GM18517 (cell line): ENCODE data around the gene SMAD7.
A peak's percentile ranks its signal among the peaks of the same experiment; 100 is the strongest.

Experiments
- ATAC-seq: cut with Tn5 transposase; IDR thresholded peaks from one replicate; pipeline ENCODE4 v1.9.1; 2021; ENCODE audit warnings: mild to moderate bottlenecking, moderate library complexity; ENCODE audit not compliant: unreplicated experiment

The SMAD7 gene

DNA sequence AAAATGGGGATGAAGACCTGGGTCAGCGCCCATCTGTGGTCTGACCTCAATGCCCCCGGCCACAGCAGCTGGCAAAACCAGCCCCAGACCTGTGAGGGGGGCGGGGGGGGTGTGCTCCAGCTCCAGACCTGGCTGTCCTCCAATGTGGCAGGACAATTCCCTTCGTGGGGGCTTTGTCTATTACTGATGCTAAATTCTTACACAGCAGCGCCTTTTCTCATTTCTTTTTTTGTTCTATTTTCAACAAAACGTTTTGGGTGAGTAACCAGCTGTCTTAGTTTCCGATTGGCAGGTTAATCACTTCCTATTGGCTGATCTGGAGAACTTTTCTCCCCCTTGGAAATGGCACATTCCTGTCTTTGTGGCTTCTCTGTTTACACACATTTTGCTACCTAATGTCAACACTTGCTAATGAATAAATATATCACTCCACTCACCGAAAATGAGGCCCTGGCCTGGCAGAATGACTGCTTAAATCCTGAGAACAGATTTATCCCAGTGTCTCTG lies 4.4 kb downstream of the SMAD7 start:
- no peak for ATAC-seq

DNA sequence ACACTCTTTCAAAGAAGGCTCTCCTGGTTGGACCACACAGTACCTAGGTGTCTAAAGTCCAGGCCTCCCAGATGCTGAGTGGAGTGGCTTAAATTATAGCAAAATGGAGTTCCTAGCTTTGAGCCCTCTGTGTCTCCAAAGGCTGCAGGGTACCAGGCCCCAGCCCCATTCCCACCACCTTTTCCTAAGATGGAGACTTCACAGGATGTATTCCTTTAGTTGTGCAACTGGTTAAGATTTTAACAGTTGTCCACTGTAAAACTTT lies 4.9 kb downstream of the SMAD7 start:
- no peak for ATAC-seq

DNA sequence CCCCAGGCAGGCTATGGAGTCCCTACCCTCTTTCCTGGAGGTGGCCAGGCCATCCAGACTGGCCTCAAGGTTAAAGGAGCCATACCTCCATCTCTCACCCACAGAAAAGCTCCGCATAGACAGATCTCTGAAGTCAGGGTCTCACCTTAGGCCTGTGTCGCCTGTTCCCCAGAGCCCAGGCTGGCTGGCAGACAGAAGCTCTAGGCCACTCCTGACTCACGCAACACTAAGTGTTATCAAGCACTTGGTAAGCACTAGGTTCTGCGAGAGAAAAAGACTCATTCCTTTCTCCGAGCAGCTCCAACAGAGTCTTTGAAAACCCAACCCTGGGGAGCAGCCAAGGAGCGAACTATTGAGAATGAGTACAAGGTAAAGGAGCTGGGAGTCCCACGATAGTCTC lies 6.1 kb downstream of the SMAD7 start:
- ATAC-seq = no peak

DNA sequence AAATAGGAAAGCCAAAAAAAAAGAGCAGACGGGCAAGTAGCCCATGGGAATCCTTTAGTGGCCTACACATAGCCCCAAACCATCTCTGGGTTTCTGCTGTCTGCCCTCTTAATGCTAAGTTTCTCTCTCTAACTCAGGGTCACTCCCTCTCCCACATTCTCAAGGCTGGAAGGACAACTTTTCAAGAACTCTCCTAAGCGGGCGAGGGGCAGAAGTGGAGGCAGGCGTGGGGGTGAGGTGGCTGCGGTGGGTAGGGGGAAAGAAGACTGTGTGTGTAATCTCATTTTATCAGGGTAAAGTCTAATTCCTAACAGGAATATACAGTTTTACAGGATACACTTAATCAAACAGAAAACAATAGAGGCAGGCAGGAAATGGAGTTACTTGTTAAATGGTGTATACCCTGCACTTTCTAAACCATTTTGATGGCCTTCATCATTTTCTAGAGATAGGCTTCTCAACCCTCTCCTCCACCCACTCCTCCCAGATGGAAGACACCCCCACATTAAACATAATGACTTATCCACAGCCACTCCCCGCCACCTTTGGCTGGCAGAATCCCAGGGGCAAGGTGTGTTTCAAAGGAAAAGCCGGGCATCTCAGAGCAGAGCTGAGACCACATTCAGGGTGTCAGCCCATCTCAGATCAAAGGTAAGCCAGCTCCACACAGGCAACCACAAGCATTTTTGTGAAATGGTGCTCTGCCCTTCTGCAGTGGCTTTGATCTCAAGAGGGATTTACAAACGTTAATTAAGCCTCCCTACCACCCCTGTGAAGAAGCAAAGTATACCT lies 6.8 kb downstream of the SMAD7 start:
- ATAC-seq = no peak

DNA sequence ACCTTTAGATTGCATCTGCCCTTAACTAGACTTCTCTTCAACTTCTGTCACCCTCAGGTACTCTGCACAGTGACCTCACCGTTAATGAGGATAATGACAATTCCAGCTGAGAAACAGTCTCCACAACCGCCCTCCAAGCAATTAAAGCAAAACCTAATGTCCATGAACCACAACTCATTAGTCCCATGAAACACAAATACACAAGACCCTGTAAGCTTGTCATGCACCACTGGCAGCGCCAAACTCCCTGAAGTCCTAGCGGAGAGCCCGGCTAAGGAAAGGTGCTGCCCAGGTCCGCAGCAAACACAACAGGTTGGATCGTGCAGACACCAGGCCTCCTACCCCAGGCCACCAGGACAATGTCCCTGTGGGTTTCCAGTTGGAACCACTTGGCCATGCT lies 7.4 kb downstream of the SMAD7 start:
- no peak for ATAC-seq

DNA sequence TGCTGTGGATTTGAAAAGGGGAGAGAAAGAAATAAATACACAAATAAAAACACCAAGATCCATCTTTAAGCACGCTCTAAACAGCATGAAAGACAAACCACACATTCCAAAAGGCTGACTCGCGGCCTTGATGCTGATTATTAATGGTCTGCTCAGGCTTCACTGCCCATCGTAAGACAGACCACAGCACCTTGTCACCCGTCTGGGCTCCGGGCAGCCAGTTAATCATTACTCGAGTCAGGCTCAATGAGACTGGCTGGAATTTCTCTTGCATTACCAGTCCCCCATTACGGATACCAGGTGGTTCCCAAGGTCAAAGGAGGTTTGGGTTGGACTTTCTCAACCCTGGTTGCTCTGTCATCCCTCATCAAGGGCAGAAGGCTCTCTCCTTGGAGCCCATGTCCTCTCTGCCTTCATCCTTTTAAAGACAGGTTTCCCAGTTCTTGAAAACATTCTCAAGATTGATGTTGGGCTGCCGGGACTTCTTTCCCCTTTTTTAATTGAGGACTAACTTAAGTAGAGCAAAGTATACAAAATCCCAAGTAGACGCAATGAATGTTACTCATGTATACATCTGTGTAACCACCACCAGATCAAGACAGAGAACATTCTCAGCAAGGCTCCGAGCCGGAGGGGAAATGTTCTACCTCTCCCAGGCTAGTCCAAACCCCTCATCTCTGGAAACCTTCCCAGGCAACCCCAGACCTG lies 8.1 kb downstream of the SMAD7 start:
- no peak for ATAC-seq

DNA sequence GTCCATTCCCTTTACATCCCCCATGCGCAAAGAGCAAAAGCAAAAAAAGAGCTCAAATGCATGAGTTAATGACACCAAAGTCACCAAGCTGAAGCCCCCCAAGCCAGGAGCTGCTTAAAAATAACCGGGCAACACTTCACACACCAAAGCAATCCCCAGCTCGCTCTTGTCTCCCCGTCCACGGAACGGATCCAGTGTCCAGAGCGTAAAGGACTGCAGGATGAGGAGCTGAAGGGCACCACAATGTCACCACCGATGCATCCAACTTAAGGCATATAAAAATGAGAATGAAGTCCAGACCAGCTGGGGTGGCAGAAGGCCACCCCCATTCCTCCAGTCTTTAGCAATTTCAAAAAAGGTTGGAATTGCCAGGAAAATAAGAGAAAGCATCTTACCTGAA lies 8.7 kb downstream of the SMAD7 start:
- no peak for ATAC-seq

DNA sequence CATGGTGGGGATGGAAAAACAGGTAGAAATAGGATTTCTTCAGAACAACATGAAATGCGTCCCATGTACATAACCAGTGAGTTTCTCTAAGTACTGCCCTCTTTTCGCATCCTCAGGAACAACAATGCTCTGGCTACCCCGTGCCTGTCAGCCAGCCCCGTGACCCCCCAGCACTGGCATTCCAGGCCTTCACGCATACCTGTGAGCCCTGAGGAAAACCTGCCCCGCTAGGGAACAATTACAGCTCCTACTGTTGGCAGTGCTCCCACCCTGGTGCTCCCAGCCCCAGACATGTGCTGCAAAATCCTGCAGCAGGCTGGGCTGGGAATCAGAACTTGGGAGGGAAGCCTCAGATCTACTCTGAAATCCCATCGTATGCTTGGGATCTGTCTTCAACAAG lies 9.1 kb downstream of the SMAD7 start:
- no peak for ATAC-seq

DNA sequence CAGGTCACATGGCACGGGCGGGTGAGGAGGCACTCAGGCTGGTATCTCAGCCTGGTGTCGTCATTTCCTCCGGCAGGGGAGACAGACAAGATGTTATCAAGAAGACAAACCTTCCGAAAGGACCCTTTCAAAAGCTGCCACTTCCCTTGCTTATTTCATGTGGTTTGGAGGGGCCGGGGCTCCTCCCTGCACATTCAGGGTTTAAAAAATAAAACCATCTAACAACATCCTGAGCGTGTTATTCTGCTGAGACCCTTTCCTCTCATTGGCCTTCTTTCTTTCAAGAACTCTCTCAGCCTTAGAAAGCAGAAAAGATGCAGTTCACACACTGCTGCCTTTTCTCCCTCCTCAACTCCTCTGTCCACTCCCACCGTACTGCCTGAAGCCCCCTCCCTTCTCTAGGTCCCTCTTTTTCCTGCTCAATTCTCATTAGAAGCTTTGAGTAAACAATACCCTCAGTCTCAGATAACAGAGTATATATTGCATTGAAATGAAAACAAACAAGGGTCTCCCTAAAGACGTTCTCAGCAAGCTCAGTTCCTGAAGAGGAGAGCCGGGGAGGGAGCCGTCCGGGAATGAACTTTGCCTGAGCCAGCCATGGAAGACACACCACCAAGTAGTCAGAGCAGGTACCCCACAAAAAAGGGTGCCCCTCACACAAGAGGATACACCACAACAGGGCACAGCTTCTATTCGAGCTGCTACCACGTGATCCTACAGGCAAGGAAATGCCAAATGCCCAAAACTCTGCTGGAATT lies 9.7 kb downstream of the SMAD7 start:
- peak; percentile 63 for ATAC-seq

DNA sequence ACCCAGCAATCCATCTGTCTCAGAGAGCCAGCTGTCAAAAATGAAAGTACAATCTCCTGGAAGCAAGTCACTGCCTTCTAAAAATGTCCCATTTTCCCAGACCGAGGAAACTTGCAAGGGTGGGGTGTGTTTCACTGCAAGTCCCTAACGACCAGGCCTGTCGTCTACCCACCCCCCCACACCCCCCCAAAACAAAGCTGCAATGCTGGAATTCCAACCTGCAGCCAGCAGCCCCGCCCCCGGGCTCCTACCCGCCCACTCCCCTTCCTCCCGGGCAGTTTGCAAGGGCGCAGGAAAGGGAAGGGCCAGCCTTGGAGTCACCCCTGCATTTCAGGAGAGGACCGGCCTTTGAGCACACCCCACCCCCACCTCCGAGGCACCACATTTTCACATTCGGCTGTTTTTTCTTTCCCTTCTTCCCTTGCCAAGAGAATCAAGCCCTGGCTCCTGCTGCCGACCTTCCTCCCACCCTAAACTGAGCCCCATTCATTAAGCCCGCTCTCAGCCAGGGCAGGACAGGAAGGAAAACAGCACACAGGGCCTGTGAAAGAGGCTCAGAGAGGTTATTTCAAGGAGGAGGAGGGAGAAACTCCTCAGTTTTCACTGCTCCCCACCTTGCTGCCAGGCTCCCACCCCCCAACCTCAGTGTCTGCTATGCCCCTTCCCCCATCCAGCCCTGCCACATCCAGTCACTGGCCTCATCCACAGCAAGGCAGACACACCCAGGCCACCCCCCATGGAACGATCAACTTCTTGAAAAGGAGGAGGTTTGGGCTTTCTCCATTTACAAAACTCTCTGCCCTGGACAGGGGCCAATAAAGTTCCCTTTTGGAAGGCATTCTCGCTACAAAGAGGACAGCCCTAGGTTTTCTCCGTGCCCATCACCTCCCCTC lies 11.3 kb downstream of the SMAD7 start:
- ATAC-seq = no peak

DNA sequence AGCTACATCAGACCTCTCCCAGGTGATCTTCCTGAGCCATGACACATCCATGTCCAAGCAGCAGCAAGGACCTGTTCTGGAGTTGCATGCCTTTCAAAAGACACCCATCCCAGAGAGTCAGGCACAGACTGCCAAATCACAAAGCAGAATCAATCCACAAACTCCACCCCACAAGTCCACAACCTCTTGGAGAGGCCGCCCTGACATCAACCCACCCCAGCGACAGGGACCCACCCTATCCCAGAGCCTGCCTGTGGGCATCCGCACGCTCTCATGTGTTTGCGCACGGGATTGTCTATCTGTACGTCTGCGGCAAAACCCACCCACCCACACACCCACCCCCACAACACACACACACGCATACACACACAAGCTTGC lies 11.9 kb downstream of the SMAD7 start:
- no peak for ATAC-seq

DNA sequence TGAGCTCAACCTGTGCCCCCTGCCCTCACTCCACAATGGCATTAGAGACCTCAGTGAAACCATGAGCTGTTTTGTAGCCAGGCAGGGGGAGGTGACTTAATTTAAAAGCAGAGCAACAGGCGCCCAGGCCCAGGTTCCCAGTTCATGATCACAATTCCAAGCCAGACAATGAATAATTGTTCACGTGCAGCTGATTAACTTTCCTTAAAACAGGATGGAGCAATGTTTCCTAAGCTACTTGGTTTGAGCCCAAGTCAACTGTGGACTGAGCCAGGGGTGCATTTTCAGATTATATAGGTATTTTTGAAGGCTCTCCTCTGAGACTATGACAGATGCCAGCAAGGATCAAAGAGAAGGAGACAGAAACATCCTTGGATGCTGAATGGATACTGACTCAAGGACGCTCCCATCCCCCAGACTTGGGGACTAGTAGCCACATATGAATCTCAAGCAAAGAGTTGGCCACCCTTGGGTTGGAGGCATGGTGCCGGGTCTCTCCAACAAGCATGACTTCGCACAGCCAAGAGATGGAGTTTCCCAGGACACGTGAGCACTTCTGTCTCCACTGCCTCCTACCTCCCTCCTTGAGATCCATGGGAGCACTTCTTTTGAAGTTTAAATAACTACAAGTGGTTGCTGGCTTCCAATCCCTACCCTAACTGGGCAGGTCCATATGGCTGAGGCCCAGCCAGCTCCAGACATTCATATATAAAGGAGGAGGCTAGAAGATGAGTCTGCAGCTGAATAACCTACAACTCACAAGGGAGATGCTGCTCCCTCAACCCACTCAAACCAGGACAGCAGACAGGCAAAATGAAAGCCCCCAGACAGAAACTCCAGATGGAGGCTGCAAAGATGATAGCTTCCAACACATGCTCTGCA lies 12.7 kb downstream of the SMAD7 start:
- ATAC-seq = no peak

DNA sequence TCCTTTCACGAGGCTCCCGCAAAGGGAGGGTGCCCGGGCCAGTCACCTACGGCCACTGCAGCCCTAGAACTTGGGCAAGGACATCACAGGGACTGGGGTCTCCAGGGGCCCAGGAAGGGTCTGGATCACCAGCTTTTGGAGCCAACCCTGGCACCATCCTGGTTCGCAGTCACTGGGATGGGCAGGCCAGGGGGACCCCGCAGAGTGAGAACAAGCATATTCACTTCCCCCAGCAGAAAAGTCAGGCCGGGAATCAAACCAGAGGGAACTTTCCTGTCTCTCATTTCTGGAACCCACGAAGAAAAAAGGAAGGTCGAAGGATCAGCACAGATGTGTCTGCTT lies 15.4 kb downstream of the SMAD7 start:
- no peak for ATAC-seq

DNA sequence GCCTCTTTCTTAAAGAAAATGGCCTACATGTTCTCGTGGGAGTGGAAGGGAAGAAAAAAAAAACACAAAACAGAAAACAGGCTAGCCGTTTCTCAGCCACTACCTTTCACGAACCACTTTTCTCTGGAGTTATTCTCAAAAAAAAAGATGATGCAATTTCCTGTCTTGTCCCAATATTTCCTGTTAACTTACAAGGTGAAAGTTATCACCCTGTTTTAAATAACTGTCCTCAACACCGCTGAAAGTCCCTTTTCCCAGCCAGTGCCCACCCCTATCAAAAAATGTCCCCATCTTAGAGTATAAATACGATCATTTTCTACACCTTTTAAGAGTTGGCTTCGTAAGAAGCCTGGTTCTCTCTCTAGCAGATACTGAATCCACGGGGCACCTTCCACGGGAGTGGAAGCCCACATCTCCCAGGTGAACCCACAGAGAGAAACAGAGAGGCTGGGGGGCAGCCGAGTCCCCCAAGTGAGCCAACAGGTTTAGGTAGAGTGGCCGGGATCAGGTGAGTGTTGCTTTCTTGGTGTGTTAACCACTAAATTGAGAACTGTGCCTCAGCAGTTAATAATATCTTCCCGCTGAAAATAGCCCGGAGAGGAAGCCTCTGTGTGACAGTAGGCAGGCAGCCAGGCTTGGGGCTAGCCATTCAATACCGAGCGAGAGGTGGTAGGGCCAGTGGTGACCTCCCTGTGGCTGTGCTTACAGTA lies 15.9 kb downstream of the SMAD7 start:
- ATAC-seq = peak; percentile 59

DNA sequence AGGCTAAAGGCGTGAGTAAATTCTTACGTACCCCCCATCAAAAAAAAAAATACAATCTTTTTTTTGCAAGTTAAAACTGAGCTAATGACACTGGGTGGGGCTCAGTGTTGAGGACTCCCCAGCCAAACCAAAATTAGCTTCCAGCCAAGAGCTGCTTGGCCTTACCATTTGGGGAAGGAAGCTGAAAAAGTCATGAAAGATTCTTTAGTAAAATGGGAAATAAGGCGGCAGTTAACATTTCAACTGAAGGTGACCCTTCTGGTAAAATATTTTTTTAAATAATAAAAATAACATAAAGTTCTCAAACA lies 16.4 kb downstream of the SMAD7 start:
- ATAC-seq = no peak

DNA sequence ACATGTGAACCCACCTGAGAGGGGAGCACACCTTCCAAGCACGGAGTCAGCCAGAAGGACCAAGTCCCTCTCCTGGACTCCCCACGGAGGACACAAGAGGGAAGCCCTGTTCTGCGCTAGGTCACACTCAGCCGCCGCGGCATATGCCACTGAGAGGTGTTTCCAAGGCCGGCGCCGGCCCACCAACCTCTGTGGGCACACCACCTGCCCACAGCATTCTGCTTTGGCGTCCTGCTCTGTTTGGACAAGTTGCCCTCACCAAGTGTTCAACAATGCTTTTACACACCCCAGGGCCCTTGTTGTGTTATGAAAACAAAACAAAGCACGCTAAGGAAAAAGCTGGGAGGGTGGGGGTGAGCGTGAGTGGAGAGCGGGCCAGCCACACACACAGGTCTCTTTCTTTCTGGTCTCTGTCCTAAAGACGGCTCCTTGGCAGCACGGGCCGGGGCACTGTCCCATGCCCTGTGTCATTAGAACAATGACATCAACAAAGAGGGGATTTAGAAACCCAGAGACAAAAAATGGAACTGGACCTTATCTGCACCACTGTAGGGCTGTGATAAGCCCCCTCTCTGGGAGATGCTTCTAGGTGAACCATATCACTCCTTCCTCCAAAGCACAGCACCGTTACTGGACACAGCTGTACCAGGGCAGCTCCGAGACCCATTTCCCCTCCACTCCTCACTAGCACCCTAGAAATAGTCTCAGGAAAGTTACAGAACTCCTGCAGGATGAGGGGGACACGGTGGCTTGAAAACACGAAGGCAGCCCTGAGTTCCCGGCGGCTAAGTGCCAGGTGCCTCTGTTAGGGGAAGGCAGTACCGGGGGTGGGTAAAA lies 17.0 kb downstream of the SMAD7 start:
- no peak for ATAC-seq

DNA sequence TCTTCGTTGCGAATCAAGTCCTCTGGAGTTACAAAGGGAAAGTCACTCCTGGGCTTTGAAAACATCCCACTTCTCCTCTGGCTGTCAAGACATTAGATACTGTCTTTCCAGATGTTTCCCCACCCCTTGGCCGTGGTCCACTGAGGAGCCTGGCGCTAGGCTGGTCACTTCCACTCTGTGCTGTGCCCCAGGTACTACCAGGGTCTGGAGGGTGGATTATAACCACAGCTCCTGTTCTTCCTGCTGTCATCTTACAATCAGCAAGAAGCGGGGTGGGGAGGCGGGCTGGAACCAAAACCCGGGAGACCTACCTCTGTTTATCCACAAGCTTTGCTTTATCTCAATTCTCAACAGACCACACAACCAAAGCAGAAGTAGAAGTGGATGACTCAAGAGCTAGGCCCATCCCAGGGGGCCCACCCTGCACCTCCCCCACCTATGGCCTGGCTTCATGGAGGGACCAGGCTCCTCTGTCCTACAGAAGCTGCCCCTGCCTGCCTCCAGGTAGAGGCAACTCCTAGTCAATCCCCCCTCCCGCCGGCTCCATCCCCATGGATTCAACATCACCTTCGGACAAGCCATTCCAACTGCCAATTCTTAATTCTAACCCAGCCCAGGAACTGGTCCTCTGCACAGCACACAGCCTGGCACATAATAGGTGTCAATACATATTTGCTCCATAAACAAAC lies 17.8 kb downstream of the SMAD7 start:
- no peak for ATAC-seq

DNA sequence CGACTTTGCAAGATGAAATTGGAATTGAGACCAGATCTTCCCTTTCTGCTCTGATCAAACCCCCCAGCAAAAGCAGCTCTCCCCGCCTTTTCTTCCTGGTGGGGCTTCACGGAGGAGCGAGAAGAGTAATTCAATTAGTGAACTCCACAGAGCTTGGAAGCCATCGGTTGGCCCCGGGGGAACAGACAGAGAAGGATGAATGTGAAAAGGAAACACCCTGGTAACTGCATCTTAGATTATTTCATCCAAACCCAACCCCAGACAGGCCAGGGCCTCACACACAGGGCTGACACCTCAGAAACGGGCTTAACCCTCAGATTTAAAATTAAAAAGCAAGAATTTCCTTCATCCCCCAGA lies 18.3 kb downstream of the SMAD7 start:
- no peak for ATAC-seq
